GM18909 (cell line): ENCODE data around the gene IRF8.

Source experiments
- ATAC-seq: cut with Tn5 transposase; IDR thresholded peaks from one replicate; pipeline ENCODE4 v1.9.1; 2021; ENCODE audit warnings: mild to moderate bottlenecking; ENCODE audit not compliant: unreplicated experiment, poor library complexity

IRF8 gene

DNA sequence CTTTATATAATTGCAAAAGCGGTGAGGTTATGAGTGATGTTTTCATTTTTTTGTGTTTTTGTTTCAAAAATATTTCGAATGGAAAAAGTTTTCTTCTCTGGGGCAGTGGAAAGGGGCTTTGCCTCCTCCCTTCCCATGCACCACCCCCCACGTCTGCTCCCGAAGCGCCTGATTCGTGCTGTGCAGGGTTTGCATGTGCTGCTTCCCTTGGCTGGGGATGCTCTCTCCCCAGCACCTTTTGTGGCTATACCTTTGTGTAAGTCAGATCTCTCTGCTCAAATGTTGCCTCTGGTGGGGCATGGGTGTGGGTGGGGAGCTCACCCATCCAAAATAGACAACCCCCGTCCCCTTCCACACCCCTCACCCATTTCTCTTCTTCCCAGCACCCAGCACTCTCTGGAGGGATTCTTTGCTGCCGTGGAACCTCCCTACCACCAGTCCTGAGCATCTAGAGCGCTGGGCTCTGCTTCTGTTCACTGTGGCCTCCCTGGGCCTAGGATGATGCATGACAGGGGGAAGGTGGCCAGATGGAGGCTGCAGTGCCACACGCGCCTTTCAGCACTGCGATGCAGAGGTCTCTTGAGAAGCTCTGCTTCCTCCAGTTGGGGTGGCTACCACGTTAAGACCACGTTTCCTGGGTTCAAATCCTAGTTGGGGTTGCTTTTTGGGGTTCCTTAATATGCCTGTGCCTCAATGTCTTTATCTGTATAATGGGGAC lies 71.2 kb downstream of the IRF8 start:
- ATAC-seq: no peak

DNA sequence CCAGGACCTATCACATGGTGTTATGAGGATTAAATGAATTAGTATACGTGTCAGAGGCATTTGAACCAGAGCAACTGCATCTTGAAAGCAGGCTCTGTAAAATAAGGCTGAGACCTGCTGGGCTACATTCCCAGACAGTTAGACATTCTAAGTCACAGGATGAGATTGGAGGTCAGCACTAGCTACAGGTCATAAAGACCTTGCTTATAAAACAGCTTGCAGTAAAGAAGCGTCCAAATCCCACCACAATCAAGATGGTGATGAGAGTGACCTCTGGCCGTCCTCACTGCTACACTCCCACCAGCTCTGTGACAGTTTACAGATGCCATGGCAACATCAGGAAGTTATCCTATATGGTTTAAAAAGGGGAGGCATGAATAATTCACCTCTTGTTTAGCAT lies 71.8 kb downstream of the IRF8 start:
- no peak for ATAC-seq
